HEK293 (cell line): ENCODE measurements around the gene ZNF524.

Source experiments
- BCL11B ChIP-seq: fragments of 450-650 bp; formaldehyde crosslinking; IDR thresholded peaks from 2 replicates; pipeline ENCODE4 v1.5.1; 2016; ENCODE audit warnings: low read depth, missing biosample characterization, missing genetic modification characterization
- EGR2 ChIP-seq: fragments of 450-650 bp; formaldehyde crosslinking; IDR thresholded peaks from 2 replicates; pipeline ENCODE4 v1.5.1; 2016; ENCODE audit warnings: low read depth, missing biosample characterization, missing genetic modification characterization
- FEZF1 ChIP-seq: fragments of 450-650 bp; formaldehyde crosslinking; IDR thresholded peaks from 2 replicates; pipeline ENCODE4 v1.5.1; 2016; ENCODE audit warnings: missing biosample characterization, missing genetic modification characterization
- GLIS2 ChIP-seq: fragments of 450-650 bp; formaldehyde crosslinking; IDR thresholded peaks from 2 replicates; pipeline ENCODE4 v1.5.1; 2016; ENCODE audit warnings: missing biosample characterization, missing genetic modification characterization
- HIC1 ChIP-seq: fragments of 450-650 bp; formaldehyde crosslinking; IDR thresholded peaks from 2 replicates; pipeline ENCODE4 v1.5.1; 2016; ENCODE audit warnings: missing biosample characterization, missing genetic modification characterization
- HOXD13 ChIP-seq: sonication (generic); formaldehyde crosslinking; IDR thresholded peaks from 2 replicates; pipeline ENCODE4 v1.8.0; 2022; ENCODE audit warnings: missing genetic modification reagents, borderline replicate concordance
- KLF17 ChIP-seq: fragments of 450-650 bp; formaldehyde crosslinking; IDR thresholded peaks from 2 replicates; pipeline ENCODE4 v1.5.1; 2016; ENCODE audit warnings: missing biosample characterization, missing genetic modification characterization
- MYNN ChIP-seq: fragments of 450-650 bp; formaldehyde crosslinking; IDR thresholded peaks from 2 replicates; pipeline ENCODE4 v1.5.1; 2016; ENCODE audit warnings: missing biosample characterization, missing genetic modification characterization, borderline replicate concordance
- ZNF112 ChIP-seq: fragments of 450-650 bp; formaldehyde crosslinking; IDR thresholded peaks from 2 replicates; pipeline ENCODE4 v1.5.0; 2017; ENCODE audit warnings: missing biosample characterization, missing genetic modification characterization
- ZNF133 ChIP-seq: fragments of 450-650 bp; formaldehyde crosslinking; IDR thresholded peaks from 2 replicates; pipeline ENCODE4 v1.5.1; 2016; ENCODE audit warnings: missing biosample characterization, missing genetic modification characterization
- ZNF211 ChIP-seq: fragments of 450-650 bp; formaldehyde crosslinking; IDR thresholded peaks from 2 replicates; pipeline ENCODE4 v1.5.1; 2016; ENCODE audit warnings: low read depth, missing biosample characterization, missing genetic modification characterization
- ZNF335 ChIP-seq: fragments of 450-650 bp; formaldehyde crosslinking; conservative IDR thresholded peaks from 2 replicates; pipeline ENCODE4 v1.5.1; 2016; ENCODE audit warnings: missing biosample characterization, missing genetic modification characterization
- ZNF366 ChIP-seq: fragments of 450-650 bp; formaldehyde crosslinking; conservative IDR thresholded peaks from 2 replicates; pipeline ENCODE4 v1.5.1; 2016; ENCODE audit warnings: missing biosample characterization, missing genetic modification characterization
- ZNF426 ChIP-seq: fragments of 450-650 bp; formaldehyde crosslinking; IDR thresholded peaks from 2 replicates; pipeline ENCODE4 v1.5.1; 2017; ENCODE audit warnings: missing biosample characterization, missing genetic modification characterization, mild to moderate bottlenecking, inconsistent platforms, moderate library complexity
- ZNF449 ChIP-seq: fragments of 450-650 bp; formaldehyde crosslinking; IDR thresholded peaks from 2 replicates; pipeline ENCODE4 v1.5.1; 2017; ENCODE audit warnings: missing biosample characterization, mild to moderate bottlenecking, missing genetic modification characterization, moderate library complexity
- ZNF529 ChIP-seq: fragments of 450-650 bp; formaldehyde crosslinking; IDR thresholded peaks from 2 replicates; pipeline ENCODE4 v1.5.1; 2017; ENCODE audit warnings: missing genetic modification characterization, missing biosample characterization; ENCODE audit not compliant: insufficient replicate concordance
- ZNF585B ChIP-seq: fragments of 450-650 bp; formaldehyde crosslinking; IDR thresholded peaks from 2 replicates; pipeline ENCODE4 v1.5.1; 2016; ENCODE audit warnings: missing biosample characterization, missing genetic modification characterization
- ZNF626 ChIP-seq: fragments of 450-650 bp; sonication (Bioruptor Pico); formaldehyde crosslinking; IDR thresholded peaks from 2 replicates; pipeline ENCODE4 v1.5.1; 2018; ENCODE audit warnings: missing biosample characterization, missing genetic modification characterization, inconsistent platforms
- ZNF629 ChIP-seq: fragments of 450-650 bp; formaldehyde crosslinking; IDR thresholded peaks from 2 replicates; pipeline ENCODE4 v1.5.1; 2017; ENCODE audit warnings: missing biosample characterization, missing genetic modification characterization
- ZNF76 ChIP-seq: fragments of 450-650 bp; formaldehyde crosslinking; IDR thresholded peaks from 2 replicates; pipeline ENCODE4; 2016; ENCODE audit warnings: low read depth, missing biosample characterization, missing genetic modification characterization, borderline replicate concordance
- ZNF830 ChIP-seq: fragments of 450-650 bp; IDR thresholded peaks from 2 replicates; pipeline ENCODE4 v1.5.0; 2018; ENCODE audit warnings: missing biosample characterization, missing genetic modification characterization, low read depth, mild to moderate bottlenecking, moderate library complexity
- ZSCAN30 ChIP-seq: fragments of 450-650 bp; IDR thresholded peaks from 2 replicates; pipeline ENCODE4 v1.5.1; 2018; ENCODE audit warnings: missing biosample characterization, mild to moderate bottlenecking, missing genetic modification characterization, moderate library complexity
- TF ChIP-seq, protein P1 (sequence below): fragments of 450-650 bp; formaldehyde crosslinking; conservative IDR thresholded peaks from 2 replicates; pipeline ENCODE4 v1.5.1; 2016; ENCODE audit warnings: low read depth, missing biosample characterization, missing genetic modification characterization
- TF ChIP-seq, protein P2 (sequence below): fragments of 450-650 bp; formaldehyde crosslinking; optimal IDR thresholded peaks from 2 replicates; pipeline ENCODE3; 2016; ENCODE audit warnings: missing biosample characterization, mild to moderate bottlenecking, missing genetic modification characterization
- TF ChIP-seq, protein P3 (sequence below): fragments of 450-650 bp; formaldehyde crosslinking; IDR thresholded peaks from 2 replicates; pipeline ENCODE4 v1.5.1; 2016; ENCODE audit warnings: missing biosample characterization, missing genetic modification characterization, low read depth
- TF ChIP-seq, protein P4 (sequence below): fragments of 450-650 bp; formaldehyde crosslinking; IDR thresholded peaks from 2 replicates; pipeline ENCODE4 v1.5.1; 2017; ENCODE audit warnings: missing biosample characterization, missing genetic modification characterization

Gene ZNF524

GRCh38 chr19:55586976-55587668, 13.0 kb upstream of the ZNF524 start (continued):
- TF ChIP-seq, protein P1, sequence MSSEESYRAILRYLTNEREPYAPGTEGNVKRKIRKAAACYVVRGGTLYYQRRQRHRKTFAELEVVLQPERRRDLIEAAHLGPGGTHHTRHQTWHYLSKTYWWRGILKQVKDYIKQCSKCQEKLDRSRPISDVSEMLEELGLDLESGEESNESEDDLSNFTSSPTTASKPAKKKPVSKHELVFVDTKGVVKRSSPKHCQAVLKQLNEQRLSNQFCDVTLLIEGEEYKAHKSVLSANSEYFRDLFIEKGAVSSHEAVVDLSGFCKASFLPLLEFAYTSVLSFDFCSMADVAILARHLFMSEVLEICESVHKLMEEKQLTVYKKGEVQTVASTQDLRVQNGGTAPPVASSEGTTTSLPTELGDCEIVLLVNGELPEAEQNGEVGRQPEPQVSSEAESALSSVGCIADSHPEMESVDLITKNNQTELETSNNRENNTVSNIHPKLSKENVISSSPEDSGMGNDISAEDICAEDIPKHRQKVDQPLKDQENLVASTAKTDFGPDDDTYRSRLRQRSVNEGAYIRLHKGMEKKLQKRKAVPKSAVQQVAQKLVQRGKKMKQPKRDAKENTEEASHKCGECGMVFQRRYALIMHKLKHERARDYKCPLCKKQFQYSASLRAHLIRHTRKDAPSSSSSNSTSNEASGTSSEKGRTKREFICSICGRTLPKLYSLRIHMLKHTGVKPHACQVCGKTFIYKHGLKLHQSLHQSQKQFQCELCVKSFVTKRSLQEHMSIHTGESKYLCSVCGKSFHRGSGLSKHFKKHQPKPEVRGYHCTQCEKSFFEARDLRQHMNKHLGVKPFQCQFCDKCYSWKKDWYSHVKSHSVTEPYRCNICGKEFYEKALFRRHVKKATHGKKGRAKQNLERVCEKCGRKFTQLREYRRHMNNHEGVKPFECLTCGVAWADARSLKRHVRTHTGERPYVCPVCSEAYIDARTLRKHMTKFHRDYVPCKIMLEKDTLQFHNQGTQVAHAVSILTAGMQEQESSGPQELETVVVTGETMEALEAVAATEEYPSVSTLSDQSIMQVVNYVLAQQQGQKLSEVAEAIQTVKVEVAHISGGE, result peak; percentile 36; the same call in 1 of the 2 replicates
- TF ChIP-seq, protein P2, sequence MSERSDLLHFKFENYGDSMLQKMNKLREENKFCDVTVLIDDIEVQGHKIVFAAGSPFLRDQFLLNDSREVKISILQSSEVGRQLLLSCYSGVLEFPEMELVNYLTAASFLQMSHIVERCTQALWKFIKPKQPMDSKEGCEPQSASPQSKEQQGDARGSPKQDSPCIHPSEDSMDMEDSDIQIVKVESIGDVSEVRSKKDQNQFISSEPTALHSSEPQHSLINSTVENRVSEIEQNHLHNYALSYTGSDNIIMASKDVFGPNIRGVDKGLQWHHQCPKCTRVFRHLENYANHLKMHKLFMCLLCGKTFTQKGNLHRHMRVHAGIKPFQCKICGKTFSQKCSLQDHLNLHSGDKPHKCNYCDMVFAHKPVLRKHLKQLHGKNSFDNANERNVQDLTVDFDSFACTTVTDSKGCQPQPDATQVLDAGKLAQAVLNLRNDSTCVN (tag by site-specific recombination), result no peak
- TF ChIP-seq HIC1 (tag by site-specific recombination) (no peak), ZNF585B (tag by site-specific recombination) (no peak), ZSCAN30 (tag by site-specific recombination) (peak; percentile 49; the same call in 1 of the 2 replicates), BCL11B (tag by site-specific recombination) (no peak; the same call in 1 of the 2 replicates), MYNN (tag by site-specific recombination) (no peak), ZNF366 (tag by site-specific recombination) (peak; percentile 43; the same call in 1 of the 2 replicates), ZNF112 (tag by site-specific recombination) (no peak), HOXD13 (CRISPR knock-in tag) (no peak), ZNF211 (tag by site-specific recombination) (no peak), KLF17 (tag by site-specific recombination) (no peak), ZNF529 (tag by site-specific recombination) (no peak), ZNF133 (tag by site-specific recombination) (no peak), ZNF426 (tag by site-specific recombination) (no peak), ZNF76 (tag by site-specific recombination) (no peak; the same call in 1 of the 2 replicates), ZNF335 (tag by site-specific recombination) (peak; percentile 90), FEZF1 (tag by site-specific recombination) (no peak), ZNF449 (no peak), EGR2 (tag by site-specific recombination) (peak; percentile 22), ZNF626 (no peak), ZNF629 (tag by site-specific recombination) (0 out of 2 replicates have a peak, but pooled peaks have one; percentile 37), ZNF830 (tag by site-specific recombination) (no peak), GLIS2 (no peak)
- TF ChIP-seq, protein P3, sequence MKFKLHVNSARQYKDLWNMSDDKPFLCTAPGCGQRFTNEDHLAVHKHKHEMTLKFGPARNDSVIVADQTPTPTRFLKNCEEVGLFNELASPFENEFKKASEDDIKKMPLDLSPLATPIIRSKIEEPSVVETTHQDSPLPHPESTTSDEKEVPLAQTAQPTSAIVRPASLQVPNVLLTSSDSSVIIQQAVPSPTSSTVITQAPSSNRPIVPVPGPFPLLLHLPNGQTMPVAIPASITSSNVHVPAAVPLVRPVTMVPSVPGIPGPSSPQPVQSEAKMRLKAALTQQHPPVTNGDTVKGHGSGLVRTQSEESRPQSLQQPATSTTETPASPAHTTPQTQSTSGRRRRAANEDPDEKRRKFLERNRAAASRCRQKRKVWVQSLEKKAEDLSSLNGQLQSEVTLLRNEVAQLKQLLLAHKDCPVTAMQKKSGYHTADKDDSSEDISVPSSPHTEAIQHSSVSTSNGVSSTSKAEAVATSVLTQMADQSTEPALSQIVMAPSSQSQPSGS (tag by site-specific recombination), result no peak
- TF ChIP-seq, protein P4, sequence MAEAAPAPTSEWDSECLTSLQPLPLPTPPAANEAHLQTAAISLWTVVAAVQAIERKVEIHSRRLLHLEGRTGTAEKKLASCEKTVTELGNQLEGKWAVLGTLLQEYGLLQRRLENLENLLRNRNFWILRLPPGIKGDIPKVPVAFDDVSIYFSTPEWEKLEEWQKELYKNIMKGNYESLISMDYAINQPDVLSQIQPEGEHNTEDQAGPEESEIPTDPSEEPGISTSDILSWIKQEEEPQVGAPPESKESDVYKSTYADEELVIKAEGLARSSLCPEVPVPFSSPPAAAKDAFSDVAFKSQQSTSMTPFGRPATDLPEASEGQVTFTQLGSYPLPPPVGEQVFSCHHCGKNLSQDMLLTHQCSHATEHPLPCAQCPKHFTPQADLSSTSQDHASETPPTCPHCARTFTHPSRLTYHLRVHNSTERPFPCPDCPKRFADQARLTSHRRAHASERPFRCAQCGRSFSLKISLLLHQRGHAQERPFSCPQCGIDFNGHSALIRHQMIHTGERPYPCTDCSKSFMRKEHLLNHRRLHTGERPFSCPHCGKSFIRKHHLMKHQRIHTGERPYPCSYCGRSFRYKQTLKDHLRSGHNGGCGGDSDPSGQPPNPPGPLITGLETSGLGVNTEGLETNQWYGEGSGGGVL (tag by site-specific recombination), result peak; percentile 64
